Hepatocyte (in vitro differentiated cells): ENCODE data around the gene IRX5. TPM values are rescaled to one million over a fixed set of nuclear protein-coding genes. Genes with fewer than 3 reads are reported as not detected.

Experiments
- DNase-seq: peaks from one replicate; pipeline ENCODE4 v3.0.0-alpha.2; 2016; ENCODE audit warnings: low spot score
- H2AFZ ChIP-seq: fragments of 200-600 bp; sonication (generic); 2 replicates; pipeline ENCODE4 v1.6.0; 2016; ENCODE audit warnings: antibody characterized with exemption, mild to moderate bottlenecking
- H3K27ac ChIP-seq: fragments of 200-600 bp; sonication (generic); 2 replicates; pipeline ENCODE4 v1.5.1; 2016; ENCODE audit warnings: mild to moderate bottlenecking
- H3K27me3 ChIP-seq: fragments of 200-600 bp; sonication (generic); 2 replicates; pipeline ENCODE4 v1.6.1; 2016
- H3K36me3 ChIP-seq: fragments of 200-600 bp; sonication (generic); replicated peaks from 2 replicates; pipeline ENCODE4 v1.5.1; 2016; ENCODE audit warnings: low read depth; ENCODE audit not compliant: insufficient read depth
- H3K4me1 ChIP-seq: fragments of 200-600 bp; sonication (generic); 2 replicates; pipeline ENCODE4 v1.5.1; 2016; ENCODE audit warnings: mild to moderate bottlenecking, moderate library complexity; ENCODE audit not compliant: insufficient read depth
- H3K4me2 ChIP-seq: fragments of 200-600 bp; sonication (generic); 2 replicates; pipeline ENCODE4 v1.6.0; 2016
- H3K4me3 ChIP-seq: fragments of 200-600 bp; sonication (generic); 2 replicates; pipeline ENCODE4 v1.5.1; 2016; ENCODE audit warnings: mild to moderate bottlenecking
- H3K79me2 ChIP-seq: fragments of 200-600 bp; sonication (generic); 2 replicates; pipeline ENCODE4 v1.6.0; 2017; ENCODE audit warnings: mild to moderate bottlenecking
- H3K9me2 ChIP-seq: fragments of 200-600 bp; sonication (generic); replicated peaks from 2 replicates; pipeline ENCODE4 v1.6.0; 2017; ENCODE audit warnings: mild to moderate bottlenecking; ENCODE audit not compliant: insufficient read depth
- H3K9me3 ChIP-seq: fragments of 200-600 bp; sonication (generic); 2 replicates; pipeline ENCODE4 v1.5.1; 2016; ENCODE audit warnings: low read depth, mild to moderate bottlenecking
- H4K20me1 ChIP-seq: fragments of 200-600 bp; sonication (generic); 2 replicates; pipeline ENCODE4 v1.6.0; 2016; ENCODE audit warnings: mild to moderate bottlenecking; ENCODE audit not compliant: insufficient read depth, poor library complexity, severe bottlenecking
- CTCF ChIP-seq: fragments of 200-600 bp; sonication (generic); IDR thresholded peaks from 2 replicates; pipeline ENCODE4 v1.5.1; 2016; ENCODE audit warnings: antibody characterized with exemption, mild to moderate bottlenecking; ENCODE audit not compliant: poor library complexity
- EZH2 ChIP-seq: fragments of 200-600 bp; sonication (generic); IDR thresholded peaks from 2 replicates; pipeline ENCODE4 v1.6.1; 2016; ENCODE audit warnings: antibody characterized with exemption, mild to moderate bottlenecking, borderline replicate concordance
- EZH2phosphoT487 ChIP-seq: fragments of 200-600 bp; sonication (generic); IDR thresholded peaks from one replicate; pipeline ENCODE4 v1.6.1; 2018; ENCODE audit warnings: antibody characterized with exemption, mild to moderate bottlenecking, low read depth, moderate library complexity; ENCODE audit not compliant: unreplicated experiment, severe bottlenecking
- WGBS: methylation state at CpG from one replicate; pipeline ENCODE4 v1.1.6; 2016; ENCODE audit warnings: low lambda C conversion rate; ENCODE audit errors: missing lambda C conversion rate; 5-methylcytosine and 5-hydroxymethylcytosine counted together
- polyA plus RNA-seq: library from polyadenylated mRNA; unstranded; fragments of >200 nt; fragmentation: Nextera tagmentation; extraction: Ambion mirVana; gene quantifications from 2 replicates; pipeline ENCODE4 v1.2.1, GENCODE V29; 2016
- total RNA-seq: library from RNA; depleted of rRNA; stranded (reverse); fragments of >200 nt; gene quantifications from 2 replicates; pipeline ENCODE4 v1.2.3, GENCODE V29; 2014

The IRX5 gene
- total and polyA plus RNA-seq, 2 experiments from 2014 or later: 1.7 to 3.2 TPM

- H3K4me1 ChIP-seq: no peaks in the 10 kb centered on the region
- no peak overlapping the region for H3K27ac ChIP-seq
- no peaks in the 10 kb centered on the region for H4K20me1 ChIP-seq
- WGBS: 92% methylated on average over 5 of the region's 5 CpGs
- H3K4me2 ChIP-seq: no peak overlapping the region
- no peak for DNase-seq
- H3K4me3 ChIP-seq: no peak overlapping the region
- no peaks in the 10 kb centered on the region for H3K36me3 ChIP-seq
- no peaks in the 10 kb centered on the region for H3K9me3 ChIP-seq
- no peaks in the 10 kb centered on the region for H3K79me2 ChIP-seq
- no peaks in the 10 kb centered on the region for H3K27me3 ChIP-seq
- H2AFZ ChIP-seq: no peak overlapping the region
- no peaks in the 10 kb centered on the region for H3K9me2 ChIP-seq
- TF ChIP-seq EZH2phosphoT487 (no peak), CTCF (no peak), EZH2 (no peak)
Measured at GRCh38 chr16:54970016-54970415, 39.4 kb downstream of the IRX5 start.

GRCh38 chr16:54974367-54974766 is 43.7 kb downstream of the IRX5 start:
- Histone ChIP-seq H3K27ac (no peak overlapping the region), H2AFZ (no peak overlapping the region), H3K79me2 (no peaks in the 10 kb centered on the region), H3K36me3 (no peaks in the 10 kb centered on the region), H3K9me3 (no peaks in the 10 kb centered on the region), H3K27me3 (no peaks in the 10 kb centered on the region), H3K4me3 (no peak overlapping the region), H4K20me1 (no peaks in the 10 kb centered on the region), H3K4me2 (no peak overlapping the region), H3K9me2 (no peaks in the 10 kb centered on the region), H3K4me1 (no peaks in the 10 kb centered on the region)
- no peak for DNase-seq
- 64% methylated on average over 5 of the region's 5 CpGs for WGBS
- TF ChIP-seq EZH2phosphoT487 (no peak), CTCF (no peak), EZH2 (no peak)

GRCh38 chr16:54976651-54977200 is 46.1 kb downstream of the IRX5 start:
- Histone ChIP-seq H3K9me3 (no peaks in the 10 kb centered on the region), H3K4me2 (no peak overlapping the region), H3K36me3 (no peaks in the 10 kb centered on the region), H3K79me2 (no peaks in the 10 kb centered on the region), H4K20me1 (no peaks in the 10 kb centered on the region), H3K4me3 (no peak overlapping the region), H3K27ac (no peak overlapping the region), H3K9me2 (no peaks in the 10 kb centered on the region), H3K27me3 (no peaks in the 10 kb centered on the region), H2AFZ (no peak overlapping the region), H3K4me1 (no peaks in the 10 kb centered on the region)
- DNase-seq: no peak
- TF ChIP-seq EZH2phosphoT487 (no peak), CTCF (no peak), EZH2 (no peak)
- 97% methylated on average over 13 of the region's 13 CpGs for WGBS
